Panc1 (cell line): Measurements from ENCODE around the gene APOE. TPM values are rescaled to one million over a fixed set of nuclear protein-coding genes. Genes with fewer than 3 reads are reported as not detected.
"Not testable (repeated sequence)": the region's sequence is repeated elsewhere in the genome, so short reads cannot be mapped to it uniquely, and the experiment has no call there.

Experiments used
- ATAC-seq: fragments of 200-7000 bp; cut with Tn5 transposase; 2 replicates; pipeline ENCODE4 v1.9.1; 2020; ENCODE audit warnings: mild to moderate bottlenecking, moderate library complexity
- BruUV-seq: library from RNA; stranded (reverse); fragments of 400-500 nt; replicated peaks from 2 replicates; lab custom pipeline; 2021; lab: Mats Ljungman, UMichigan
- CTCF ChIA-PET: fragments of 300-600 bp; sonication (Branson Sonifier 250); formaldehyde crosslinking; loops from one replicate; lab custom pipeline; 2022; ENCODE audit warnings: antibody characterized with exemption; lab: Charles Lee
- POLR2A ChIA-PET: fragments of 300-600 bp; sonication (Branson Sonifier 250); formaldehyde crosslinking; loops from one replicate; lab custom pipeline; 2022; ENCODE audit warnings: antibody characterized with exemption; lab: Charles Lee
- DNase-seq: peaks from one replicate; pipeline ENCODE4 v3.0.0-alpha.2; 2010; ENCODE audit warnings: low read depth, low spot score
- H3K27ac ChIP-seq: 2 replicates; pipeline ENCODE4 v1.5.1; 2011; ENCODE audit warnings: mild to moderate bottlenecking, low read length, inconsistent platforms
- H3K27me3 ChIP-seq: fragments of 200-500 bp; sonication (Bioruptor generic); 2 replicates; pipeline ENCODE4 v1.6.0; 2014; ENCODE audit warnings: low read length, inconsistent platforms; ENCODE audit not compliant: control insufficient read depth, insufficient read depth
- H3K36me3 ChIP-seq: fragments of 200-500 bp; sonication (Bioruptor generic); 2 replicates; pipeline ENCODE4 v1.5.1; 2014; ENCODE audit warnings: inconsistent platforms, mild to moderate bottlenecking, low read length, moderate library complexity; ENCODE audit not compliant: control insufficient read depth, insufficient read depth
- H3K4me1 ChIP-seq: 2 replicates; pipeline ENCODE4 v1.5.1; 2011; ENCODE audit warnings: inconsistent platforms, mild to moderate bottlenecking, low read length, moderate library complexity; ENCODE audit not compliant: control insufficient read depth, insufficient read depth
- H3K4me3 ChIP-seq, 2 experiments: 2 replicates each; pipeline ENCODE4 v1.5.1; 2011 to 2012; ENCODE audit warnings: low read depth in 2 of 2, low read length in 2 of 2, mild to moderate bottlenecking in 2 of 2, inconsistent platforms in 1 of 2, moderate library complexity in 1 of 2
- H3K9me3 ChIP-seq: fragments of 200-500 bp; sonication (Bioruptor generic); 2 replicates; pipeline ENCODE4 v1.5.1; 2014; ENCODE audit warnings: low read depth, mild to moderate bottlenecking, inconsistent platforms, low read length, moderate library complexity; ENCODE audit not compliant: control insufficient read depth, insufficient read depth
- POLR2AphosphoS5 ChIP-seq: IDR thresholded peaks from 2 replicates; pipeline ENCODE4 v1.6.1; 2012; ENCODE audit warnings: mild to moderate bottlenecking, low read depth, low read length, moderate library complexity
- SIN3A ChIP-seq: IDR thresholded peaks from 2 replicates; pipeline ENCODE4 v1.6.1; 2012; ENCODE audit warnings: low read depth, mild to moderate bottlenecking, low read length, moderate library complexity, borderline replicate concordance; ENCODE audit not compliant: insufficient read depth
- TCF7L2 ChIP-seq: IDR thresholded peaks from 2 replicates; pipeline ENCODE4 v1.6.1; 2011; ENCODE audit warnings: mild to moderate bottlenecking, low read depth, low read length, inconsistent platforms
- in situ Hi-C: cut with HindIII; loops from 2 replicates; pipeline ENCODE4 v1.10.0; 2016; ENCODE audit warnings: low sequenced_read_pairs, low pct_unique_long_range_greater_than_20kb
- intact Hi-C: fragments of 100-400 bp; cut with micrococcal nuclease; formaldehyde crosslinking; loops from one replicate; pipeline ENCODE4 v1.10.0; 2022; ENCODE audit not compliant: unreplicated experiment
- total RNA-seq: library from RNA; stranded (reverse); gene quantifications from one replicate; pipeline ENCODE4 v1.2.1, GENCODE V29; 2021; ENCODE audit not compliant: unreplicated experiment
- TF ChIP-seq, protein P1 (sequence below): fragments of 450-650 bp; IDR thresholded peaks from 2 replicates; pipeline ENCODE4 v1.5.1; 2017; ENCODE audit warnings: mild to moderate bottlenecking

Gene APOE
- total RNA-seq, 1 experiment from 2014 or later = 780 TPM

DNA sequence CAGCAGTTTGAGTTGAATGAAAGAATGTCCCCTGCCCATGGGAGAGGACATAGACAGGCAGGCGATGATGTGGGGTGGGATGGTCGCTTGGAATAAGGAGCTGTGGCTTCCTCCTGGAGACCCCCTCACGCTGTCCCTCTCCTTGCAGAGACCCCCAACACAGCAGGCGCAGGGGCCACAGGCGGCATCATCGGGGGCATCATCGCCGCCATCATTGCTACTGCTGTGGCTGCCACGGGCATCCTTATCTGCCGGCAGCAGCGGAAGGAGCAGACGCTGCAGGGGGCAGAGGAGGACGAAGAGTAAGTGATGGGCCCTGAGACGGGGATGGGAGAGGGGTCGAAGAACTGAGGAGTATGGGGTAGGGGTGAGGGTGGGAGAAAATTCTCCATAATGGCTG is 23.5 kb upstream of the APOE start:
- DNase-seq (no peak), ATAC-seq (no peak)
- Histone ChIP-seq H3K27me3 (no peaks in the 10 kb centered on the region), H3K27ac (no peak overlapping the region), H3K36me3 (no peaks in the 10 kb centered on the region), H3K4me3 (no peak overlapping the region), H3K4me1 (0 out of 2 replicates have a peak, but pooled peaks cover under 1% of the 10 kb centered on the region), H3K9me3 (no peaks in the 10 kb centered on the region)
- BruUV-seq = no TSS peak
- intact Hi-C loops (no loop called here), in situ Hi-C loops (no loop called here)
- ChIA-PET CTCF (no interaction called here), POLR2A (no interaction called here)
- no peak for TF ChIP-seq SIN3A
- no peak for TF ChIP-seq POLR2AphosphoS5
- TF ChIP-seq, protein P1, sequence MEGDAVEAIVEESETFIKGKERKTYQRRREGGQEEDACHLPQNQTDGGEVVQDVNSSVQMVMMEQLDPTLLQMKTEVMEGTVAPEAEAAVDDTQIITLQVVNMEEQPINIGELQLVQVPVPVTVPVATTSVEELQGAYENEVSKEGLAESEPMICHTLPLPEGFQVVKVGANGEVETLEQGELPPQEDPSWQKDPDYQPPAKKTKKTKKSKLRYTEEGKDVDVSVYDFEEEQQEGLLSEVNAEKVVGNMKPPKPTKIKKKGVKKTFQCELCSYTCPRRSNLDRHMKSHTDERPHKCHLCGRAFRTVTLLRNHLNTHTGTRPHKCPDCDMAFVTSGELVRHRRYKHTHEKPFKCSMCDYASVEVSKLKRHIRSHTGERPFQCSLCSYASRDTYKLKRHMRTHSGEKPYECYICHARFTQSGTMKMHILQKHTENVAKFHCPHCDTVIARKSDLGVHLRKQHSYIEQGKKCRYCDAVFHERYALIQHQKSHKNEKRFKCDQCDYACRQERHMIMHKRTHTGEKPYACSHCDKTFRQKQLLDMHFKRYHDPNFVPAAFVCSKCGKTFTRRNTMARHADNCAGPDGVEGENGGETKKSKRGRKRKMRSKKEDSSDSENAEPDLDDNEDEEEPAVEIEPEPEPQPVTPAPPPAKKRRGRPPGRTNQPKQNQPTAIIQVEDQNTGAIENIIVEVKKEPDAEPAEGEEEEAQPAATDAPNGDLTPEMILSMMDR = no peak

DNA sequence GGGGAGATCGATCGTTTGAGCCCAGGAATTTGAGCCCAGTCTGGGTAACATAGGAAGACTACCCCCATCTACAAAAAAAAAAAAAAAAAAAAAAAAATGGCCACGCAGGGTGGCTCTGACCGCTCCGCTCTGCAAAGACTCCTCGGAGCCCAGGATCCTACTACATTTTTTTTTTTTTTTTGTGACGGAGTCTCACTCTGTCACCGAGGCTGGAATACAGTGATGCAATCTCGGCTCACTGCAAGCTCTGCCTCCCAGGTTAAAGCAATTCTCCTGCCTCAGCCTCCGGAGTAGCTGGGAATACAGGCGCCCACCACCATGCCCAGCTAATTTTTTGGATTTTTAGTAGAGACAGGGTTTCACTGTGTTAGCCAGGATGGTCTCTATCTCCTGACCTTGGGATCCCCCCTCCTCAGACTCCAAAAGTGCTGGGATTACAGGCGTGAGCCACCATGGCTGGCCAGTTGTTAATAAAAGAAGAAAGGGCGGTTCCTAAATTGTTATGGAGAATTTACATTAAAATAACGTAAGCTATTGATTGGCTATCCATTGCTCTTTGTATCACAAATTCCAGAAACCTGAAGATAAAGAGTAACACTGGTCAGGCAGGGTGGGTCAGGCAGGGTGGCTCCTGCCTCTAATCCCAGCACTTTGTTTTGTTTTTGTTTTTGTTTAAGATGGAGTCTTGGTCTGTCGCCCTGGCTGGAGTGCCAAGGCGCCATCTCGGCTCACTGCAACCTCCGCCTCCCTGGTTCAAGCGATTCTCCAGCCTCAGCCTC is 22.8 kb upstream of the APOE start:
- in situ Hi-C loops, H3K9me3 ChIP-seq, ATAC-seq, intact Hi-C loops, H3K27ac ChIP-seq, H3K4me3 ChIP-seq, H3K4me1 ChIP-seq, DNase-seq, H3K27me3 ChIP-seq, H3K36me3 ChIP-seq, BruUV-seq, POLR2A ChIA-PET, CTCF ChIA-PET: not testable (repeated sequence)

DNA sequence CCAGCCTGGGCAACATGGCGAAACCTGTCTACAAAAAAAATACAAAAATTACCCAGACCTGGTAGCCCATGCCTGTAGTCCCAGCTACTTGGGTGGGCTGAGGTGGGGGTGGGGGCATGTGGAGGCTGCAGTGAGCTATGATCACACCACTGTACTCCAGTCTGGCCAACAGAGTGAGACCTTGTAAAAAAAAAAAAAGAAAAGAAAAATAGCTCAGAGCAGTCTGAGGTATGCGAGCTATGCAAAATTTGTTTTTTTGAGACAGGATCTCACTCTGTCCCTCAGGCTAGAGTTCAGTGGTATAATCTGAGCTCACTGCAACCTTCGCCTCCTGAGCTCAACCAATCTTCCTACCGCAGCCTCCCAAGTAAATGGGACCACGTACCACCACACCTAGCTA is 21.7 kb upstream of the APOE start:
- no peaks in the 10 kb centered on the region for H3K27me3 ChIP-seq
- no peak overlapping the region for H3K27ac ChIP-seq
- intact Hi-C loops (no loop called here), in situ Hi-C loops (no loop called here)
- no TSS peak for BruUV-seq
- TF ChIP-seq, protein P1 = no peak
- TF ChIP-seq TCF7L2 (no peak), SIN3A (no peak)
- DNase-seq (no peak), ATAC-seq (no peak)
- no peaks in the 10 kb centered on the region for H3K9me3 ChIP-seq
- H3K36me3 ChIP-seq = no peaks in the 10 kb centered on the region
- ChIA-PET CTCF (interaction anchor here (0.7 kb wide), 1 partner anchor 71 kb away, joined by 4 read pairs; no protein-coding TSS in a partner anchor), POLR2A (no interaction called here)
- H3K4me1 ChIP-seq = no peaks in the 10 kb centered on the region
- H3K4me3 ChIP-seq = no peak overlapping the region
